Adrenal gland (tissue), 5 donors: Measurements from ENCODE around the gene PMEPA1.

Source experiments
- CTCF ChIP-seq, 6 experiments: fragments of 450-650 bp in 4 of 6; fragments of 200-600 bp in 2 of 6; sonication (generic) in 1 of 6; IDR thresholded peaks; 1 replicate in 5 of 6; 2 replicates in 1 of 6; pipeline versions ENCODE4 v1.5.1 to v1.8.0; 2016 to 2021; ENCODE audit warnings: antibody characterized with exemption in 6 of 6, mild to moderate bottlenecking in 2 of 6, moderate library complexity in 1 of 6
- POLR2A ChIP-seq, 2 donors: fragments of 450-650 bp; IDR thresholded peaks; one replicate each; pipeline ENCODE4 v1.6.1; 2017; ENCODE audit warnings: antibody characterized with exemption in 2 of 2, mild to moderate bottlenecking in 2 of 2, moderate library complexity in 1 of 2
- donor health status: DM: no; HTN: no; CAD: no.

GRCh38 chr20:57652606-57653545, 56.9 kb downstream of the PMEPA1 start:
- TF ChIP-seq CTCF (IDR thresholded peaks at IDR 0.05), result no peak
- TF ChIP-seq POLR2A (IDR thresholded peaks at IDR 0.05), result no peak
